ENCODE results near the gene PATJ. TPM values are rescaled to one million over a fixed set of nuclear protein-coding genes. Genes with fewer than 3 reads are reported as not detected.
"Not testable (repeated sequence)": the region's sequence is repeated elsewhere in the genome, so short reads cannot be mapped to it uniquely, and the experiment has no call there.

Gene PATJ
- total RNA-seq, 4 donors from 2014 or later: 25.7 to 37.4 (median 31.8) TPM

DNA sequence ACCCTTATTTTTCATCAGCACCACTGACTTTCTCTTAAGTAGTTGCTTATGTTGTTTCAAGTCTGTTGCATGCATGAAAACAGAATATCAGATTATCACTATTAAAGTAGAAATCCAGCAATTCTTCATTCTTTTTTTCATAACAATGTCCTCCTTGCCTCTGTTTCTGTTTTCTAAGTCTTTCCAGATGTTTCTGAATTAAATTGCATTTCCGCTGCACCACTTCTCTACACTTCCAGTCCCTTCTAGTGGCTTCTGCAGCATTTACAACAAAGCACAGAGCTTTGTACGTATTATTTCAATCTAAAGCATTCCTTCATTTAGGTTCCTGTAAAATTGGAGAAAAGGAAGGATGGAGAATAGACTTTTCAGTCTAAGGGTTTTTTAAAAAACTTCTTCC lies 42.4 kb downstream of the PATJ start:
- H3K9me3 ChIP-seq: no peaks in the 10 kb centered on the region
- no peaks in the 10 kb centered on the region for H3K4me1 ChIP-seq
- H3K27me3 ChIP-seq: no peaks in the 10 kb centered on the region
- WGBS: 89% methylated on average over 2 of the region's 2 CpGs
- intact Hi-C loops (cut with DNase I): no loop called here
- no peak overlapping the region for H3K27ac ChIP-seq (replicated peaks in 1 of 4)
- no peak for DNase-seq (ENCODE audit: extremely low spot score)
- TF ChIP-seq, protein P1, sequence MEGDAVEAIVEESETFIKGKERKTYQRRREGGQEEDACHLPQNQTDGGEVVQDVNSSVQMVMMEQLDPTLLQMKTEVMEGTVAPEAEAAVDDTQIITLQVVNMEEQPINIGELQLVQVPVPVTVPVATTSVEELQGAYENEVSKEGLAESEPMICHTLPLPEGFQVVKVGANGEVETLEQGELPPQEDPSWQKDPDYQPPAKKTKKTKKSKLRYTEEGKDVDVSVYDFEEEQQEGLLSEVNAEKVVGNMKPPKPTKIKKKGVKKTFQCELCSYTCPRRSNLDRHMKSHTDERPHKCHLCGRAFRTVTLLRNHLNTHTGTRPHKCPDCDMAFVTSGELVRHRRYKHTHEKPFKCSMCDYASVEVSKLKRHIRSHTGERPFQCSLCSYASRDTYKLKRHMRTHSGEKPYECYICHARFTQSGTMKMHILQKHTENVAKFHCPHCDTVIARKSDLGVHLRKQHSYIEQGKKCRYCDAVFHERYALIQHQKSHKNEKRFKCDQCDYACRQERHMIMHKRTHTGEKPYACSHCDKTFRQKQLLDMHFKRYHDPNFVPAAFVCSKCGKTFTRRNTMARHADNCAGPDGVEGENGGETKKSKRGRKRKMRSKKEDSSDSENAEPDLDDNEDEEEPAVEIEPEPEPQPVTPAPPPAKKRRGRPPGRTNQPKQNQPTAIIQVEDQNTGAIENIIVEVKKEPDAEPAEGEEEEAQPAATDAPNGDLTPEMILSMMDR (IDR thresholded peaks at IDR 0.05): no peak
- TF ChIP-seq POLR2AphosphoS5 (IDR thresholded peaks at IDR 0.05) (no peak), EP300 (IDR thresholded peaks at IDR 0.05) (no peak), POLR2A (IDR thresholded peaks at IDR 0.05; ENCODE audit: low read depth) (no peak)
- peaks cover 5 to 28% (median 17%) of the 10 kb centered on the region in 4 donors for H3K36me3 ChIP-seq
- H3K4me3 ChIP-seq: no peak overlapping the region

DNA sequence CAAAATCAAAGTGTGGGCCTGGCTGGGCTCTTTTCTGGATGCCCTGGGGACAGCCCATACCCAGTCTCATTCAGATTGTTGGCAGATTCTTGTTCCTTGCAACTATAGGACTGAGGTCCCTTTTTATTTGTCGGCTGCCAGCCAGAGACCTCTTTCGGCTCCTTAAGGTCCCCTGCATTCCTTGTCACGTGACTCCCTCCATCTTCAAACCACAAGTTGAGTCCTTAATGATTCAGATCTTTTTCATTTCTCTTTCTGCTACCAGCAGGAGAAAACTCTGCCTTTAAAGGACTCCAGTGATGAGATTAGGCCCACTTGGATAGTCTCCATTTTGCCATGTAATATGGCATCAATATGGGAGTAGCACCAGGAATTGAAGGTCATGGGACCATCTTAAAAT lies 48.6 kb downstream of the PATJ start:
- intact Hi-C loops (cut with DNase I): no loop called here
- H3K4me3 ChIP-seq: no peak overlapping the region
- peaks cover 5 to 42% (median 24%) of the 10 kb centered on the region in 4 donors for H3K36me3 ChIP-seq
- H3K9me3 ChIP-seq: no peaks in the 10 kb centered on the region
- TF ChIP-seq POLR2AphosphoS5 (IDR thresholded peaks at IDR 0.05) (no peak), EP300 (IDR thresholded peaks at IDR 0.05) (no peak), POLR2A (IDR thresholded peaks at IDR 0.05; ENCODE audit: low read depth) (no peak)
- TF ChIP-seq, protein P1 (IDR thresholded peaks at IDR 0.05): no peak
- H3K27me3 ChIP-seq: no peaks in the 10 kb centered on the region
- DNase-seq (ENCODE audit: extremely low spot score): no peak
- no peaks in the 10 kb centered on the region for H3K4me1 ChIP-seq
- H3K27ac ChIP-seq (replicated peaks in 1 of 4): no peak overlapping the region
- 96% methylated on average over 3 of the region's 3 CpGs for WGBS

DNA sequence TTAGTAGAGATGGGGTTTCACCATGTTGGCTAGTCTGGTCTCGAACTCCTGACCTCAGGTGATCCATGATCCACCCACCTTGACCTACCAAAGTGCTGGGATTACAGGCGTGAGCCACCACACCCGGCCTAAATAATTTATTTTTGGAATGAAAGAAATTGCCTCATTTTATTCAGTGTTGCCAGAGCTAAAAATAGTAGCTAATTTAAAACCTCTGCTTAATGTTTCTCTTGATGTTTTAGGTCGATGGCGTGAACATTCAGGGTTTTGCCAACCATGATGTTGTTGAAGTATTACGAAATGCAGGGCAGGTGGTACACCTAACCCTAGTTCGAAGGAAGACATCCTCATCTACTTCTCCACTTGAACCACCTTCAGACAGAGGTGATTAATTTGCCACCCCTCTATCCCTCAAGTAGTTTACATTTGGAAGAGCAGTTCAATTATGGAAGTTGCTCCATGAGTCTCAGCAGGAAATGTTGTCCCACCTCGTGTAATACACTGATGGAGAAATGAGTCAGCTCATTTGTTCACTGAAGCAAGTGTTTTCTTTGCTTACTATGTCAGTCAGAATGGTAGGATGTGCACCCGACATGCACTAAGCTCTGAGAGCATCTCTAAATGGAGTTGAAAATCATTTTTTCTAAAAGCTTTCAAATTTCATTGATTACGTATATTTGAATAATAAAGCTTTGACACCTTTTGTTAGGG lies 54.9 kb downstream of the PATJ start:
- H3K27me3 ChIP-seq: no peaks in the 10 kb centered on the region
- WGBS: 90% methylated on average over 10 of the region's 10 CpGs
- no peak overlapping the region for H3K4me3 ChIP-seq
- no peak overlapping the region for H3K27ac ChIP-seq (replicated peaks in 1 of 4)
- TF ChIP-seq EP300 (IDR thresholded peaks at IDR 0.05) (no peak), POLR2AphosphoS5 (IDR thresholded peaks at IDR 0.05) (no peak), POLR2A (IDR thresholded peaks at IDR 0.05; ENCODE audit: low read depth) (no peak)
- TF ChIP-seq, protein P1 (IDR thresholded peaks at IDR 0.05): no peak
- intact Hi-C loops (cut with DNase I): no loop called here
- H3K9me3 ChIP-seq: no peaks in the 10 kb centered on the region
- H3K4me1 ChIP-seq: no peaks in the 10 kb centered on the region
- DNase-seq (ENCODE audit: extremely low spot score): no peak
- H3K36me3 ChIP-seq: peaks cover 17 to 62% (median 40%) of the 10 kb centered on the region in 4 donors

DNA sequence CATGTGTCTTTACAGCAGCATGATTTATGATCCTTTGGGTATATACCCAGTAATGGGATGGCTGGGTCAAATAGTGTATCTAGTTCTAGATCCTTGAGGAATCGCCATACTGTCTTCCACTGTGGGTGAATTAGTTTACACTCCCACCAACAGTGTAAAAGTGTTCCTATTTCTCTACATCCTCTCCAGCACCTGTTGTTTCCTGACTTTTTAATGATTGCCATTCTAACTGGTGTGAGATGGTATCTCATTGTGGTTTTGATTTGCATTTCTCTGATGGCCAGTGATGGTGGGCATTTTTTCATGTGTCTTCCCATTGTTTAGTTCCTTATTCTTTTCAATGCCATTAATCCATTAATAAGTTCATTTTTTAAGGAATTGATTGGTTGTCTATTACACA lies 58.8 kb downstream of the PATJ start:
- H3K9me3 ChIP-seq; intact Hi-C loops (cut with DNase I); H3K4me3 ChIP-seq; H3K4me1 ChIP-seq; H3K27me3 ChIP-seq; H3K27ac ChIP-seq (replicated peaks in 1 of 4); DNase-seq (ENCODE audit: extremely low spot score): not testable (repeated sequence)
- H3K36me3 ChIP-seq: peaks cover 18 to 68% (median 47%) of the 10 kb centered on the region in 4 donors
- WGBS: 95% methylated on average over 1 of the region's 1 CpG

DNA sequence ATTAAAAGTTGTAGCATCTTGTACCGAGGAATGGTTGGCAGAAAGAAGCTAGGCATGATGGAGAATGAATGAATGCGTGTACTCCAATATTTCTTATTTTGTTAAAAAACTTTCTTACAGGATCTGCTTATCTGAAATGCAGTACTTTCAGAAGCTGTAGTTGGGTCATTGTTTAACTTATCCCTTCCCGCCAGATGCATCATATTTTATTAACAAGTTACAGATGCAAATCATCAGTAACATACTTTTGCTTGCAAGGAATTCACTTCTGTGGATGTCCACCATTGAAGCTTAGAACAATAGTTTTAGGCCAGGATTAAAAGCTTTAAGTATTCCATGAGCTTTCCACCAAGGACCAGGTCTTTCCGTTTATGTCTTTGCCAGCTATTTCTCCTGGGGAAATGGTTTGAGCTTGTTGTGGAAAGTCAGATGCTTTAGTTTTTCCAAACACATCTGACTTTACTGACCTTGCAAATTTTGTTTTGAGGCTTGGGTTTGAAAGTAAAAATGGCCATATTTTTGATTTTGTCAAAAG lies 65.4 kb downstream of the PATJ start:
- no peak for DNase-seq (ENCODE audit: extremely low spot score)
- intact Hi-C loops (cut with DNase I): no loop called here
- no peaks in the 10 kb centered on the region for H3K27me3 ChIP-seq
- no peak overlapping the region for H3K27ac ChIP-seq (replicated peaks in 1 of 4)
- WGBS: 69% methylated on average over 4 of the region's 4 CpGs
- H3K4me3 ChIP-seq: no peak overlapping the region
- H3K9me3 ChIP-seq: no peaks in the 10 kb centered on the region
- H3K36me3 ChIP-seq: peaks cover 0 to 35% (median 16%) of the 10 kb centered on the region in 4 donors
- H3K4me1 ChIP-seq: no peaks in the 10 kb centered on the region
- TF ChIP-seq EP300 (IDR thresholded peaks at IDR 0.05): no peak
- TF ChIP-seq, protein P1 (IDR thresholded peaks at IDR 0.05): no peak
- TF ChIP-seq POLR2A (IDR thresholded peaks at IDR 0.05; ENCODE audit: low read depth): no peak
- no peak for TF ChIP-seq POLR2AphosphoS5 (IDR thresholded peaks at IDR 0.05)

Data from esophagus muscularis mucosa (tissue), 4 donors.